Mammary epithelial cell (primary cell): ENCODE measurements around the gene CCL15.

Experiments
- CTCF ChIP-seq, 2 donors: IDR thresholded peaks in 1 of 2; conservative IDR thresholded peaks in 1 of 2; 2 replicates each; pipeline ENCODE4 v1.5.1; 2011 to 2012; ENCODE audit warnings: inconsistent platforms in 2 of 2, low read length in 2 of 2, mild to moderate bottlenecking in 2 of 2, control low read depth in 1 of 2, low read depth in 1 of 2; ENCODE audit not compliant: insufficient read depth in 1 of 2; ENCODE audit errors: extremely low read depth in 1 of 2
- EZH2 ChIP-seq: IDR thresholded peaks from 2 replicates; pipeline ENCODE4 v1.6.1; 2012; ENCODE audit warnings: low read length, inconsistent platforms, borderline replicate concordance

- peak; percentile 76 to 80 for TF ChIP-seq CTCF (conservative IDR thresholded peaks at IDR 0.05 in 1 of 2, IDR thresholded peaks at IDR 0.05 in 1 of 2; ENCODE audit: extremely low read depth in 1 of 2, insufficient read depth in 1 of 2, low read depth in 1 of 2, low read length in 2 of 2)
- TF ChIP-seq EZH2 = no peak
These were observed 31.6 kb downstream of the CCL15 start for GRCh38 chr17:35969558-35970380.
